ENCODE data around the gene PDXP.

The PDXP gene

DNA sequence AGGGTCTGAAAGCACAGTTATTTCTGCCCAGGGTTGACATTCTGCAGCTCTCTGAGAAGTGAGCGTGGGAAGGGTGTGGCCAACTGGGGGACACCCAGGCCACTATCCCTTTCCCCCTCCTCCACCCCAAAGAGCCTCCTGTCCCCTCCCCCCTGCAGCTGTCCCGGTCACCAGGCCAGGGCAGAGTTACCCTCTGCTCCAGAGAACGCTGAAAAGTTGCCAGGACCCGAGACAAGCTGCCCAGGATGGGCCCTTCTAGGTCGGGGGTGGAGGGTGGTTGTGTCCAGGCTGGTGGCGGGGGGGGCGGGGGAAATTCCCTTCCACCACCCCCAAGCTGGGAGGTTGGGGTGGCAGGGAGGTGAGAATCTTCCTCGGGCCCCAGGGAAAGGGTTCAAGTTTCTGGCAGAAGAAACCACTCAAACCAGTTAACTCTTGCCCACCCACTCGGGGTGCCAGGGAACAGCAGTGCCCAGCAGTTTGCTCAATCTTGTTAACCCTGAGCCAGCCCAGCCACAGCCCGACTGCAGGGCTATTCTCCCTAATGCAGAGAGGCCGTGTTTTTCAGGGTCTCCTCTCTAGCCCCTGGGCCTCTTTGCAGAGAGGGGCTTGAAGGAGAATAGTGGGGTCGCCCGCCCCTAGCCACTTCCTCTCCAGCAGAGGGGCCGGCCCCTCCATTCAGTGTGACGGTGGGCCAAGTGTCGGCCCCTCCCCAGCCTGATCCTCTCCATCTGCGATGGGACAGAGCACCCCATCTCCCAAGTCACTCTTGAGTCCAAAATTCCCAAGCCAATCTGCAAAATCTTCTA, 17.6 kb downstream of the PDXP start:
- TF ChIP-seq TAF1 (IDR thresholded peaks at IDR 0.05; ENCODE audit: borderline replicate concordance, insufficient read depth, low read length) (no peak), REST (IDR thresholded peaks at IDR 0.05; ENCODE audit: insufficient read depth in 1 of 2, low read depth in 2 of 2, low read length in 2 of 2) (no peak), POLR2AphosphoS5 (IDR thresholded peaks at IDR 0.05; ENCODE audit: low read depth, low read length) (no peak; the same call in none of the 2 replicates), FOXP2 (optimal IDR thresholded peaks at IDR 0.05; ENCODE audit: borderline replicate concordance, extremely low read depth, extremely low read length, insufficient read depth) (no peak), SIN3A (IDR thresholded peaks at IDR 0.05; ENCODE audit: borderline replicate concordance, insufficient read depth, low read length) (no peak)

- TF ChIP-seq SIN3A (IDR thresholded peaks at IDR 0.05; ENCODE audit: borderline replicate concordance, insufficient read depth, low read length) (peak; percentile 23; the same call in 1 of the 2 replicates), TAF1 (IDR thresholded peaks at IDR 0.05; ENCODE audit: borderline replicate concordance, insufficient read depth, low read length) (no peak; the same call in 1 of the 2 replicates), REST (IDR thresholded peaks at IDR 0.05; ENCODE audit: insufficient read depth in 1 of 2, low read depth in 2 of 2, low read length in 2 of 2) (no peak), FOXP2 (optimal IDR thresholded peaks at IDR 0.05; ENCODE audit: borderline replicate concordance, extremely low read depth, extremely low read length, insufficient read depth) (peak; percentile 64), POLR2AphosphoS5 (IDR thresholded peaks at IDR 0.05; ENCODE audit: low read depth, low read length) (peak; percentile 73)
These were observed 18.4 kb downstream of the PDXP start for GRCh38 chr22:37676736-37677492.

DNA sequence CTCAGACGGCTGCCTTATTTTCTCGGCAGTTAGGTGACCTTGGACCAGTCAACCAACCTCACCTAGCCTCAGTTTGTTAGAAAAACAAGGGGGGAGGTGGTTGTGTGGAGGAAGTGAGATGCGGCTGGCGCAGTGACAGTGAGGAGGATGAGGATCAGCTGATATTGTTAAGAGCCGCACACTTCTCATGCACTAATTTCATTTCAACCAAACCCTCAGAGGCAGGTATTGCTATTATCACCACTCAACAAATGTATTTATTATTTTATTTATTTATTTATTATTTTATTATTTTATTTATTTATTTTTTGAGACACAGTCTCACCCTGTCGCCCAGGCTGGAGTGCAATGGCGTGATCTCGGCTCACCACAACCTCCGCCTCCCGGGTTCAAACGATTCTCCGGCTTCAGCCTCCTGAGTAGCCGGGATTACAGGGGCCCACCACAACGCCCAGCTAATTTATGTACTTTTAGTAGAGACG, 19.0 kb downstream of the PDXP start:
- TF ChIP-seq POLR2AphosphoS5 (IDR thresholded peaks at IDR 0.05; ENCODE audit: low read depth, low read length): no peak; the same call in 1 of the 2 replicates
- no peak for TF ChIP-seq TAF1 (IDR thresholded peaks at IDR 0.05; ENCODE audit: borderline replicate concordance, insufficient read depth, low read length)
- TF ChIP-seq FOXP2 (optimal IDR thresholded peaks at IDR 0.05; ENCODE audit: borderline replicate concordance, extremely low read depth, extremely low read length, insufficient read depth): no peak
- no peak for TF ChIP-seq REST (IDR thresholded peaks at IDR 0.05; ENCODE audit: insufficient read depth in 1 of 2, low read depth in 2 of 2, low read length in 2 of 2)
- TF ChIP-seq SIN3A (IDR thresholded peaks at IDR 0.05; ENCODE audit: borderline replicate concordance, insufficient read depth, low read length): no peak

GRCh38 chr22:37678372-37678771, 19.8 kb downstream of the PDXP start:
- TF ChIP-seq SIN3A (IDR thresholded peaks at IDR 0.05; ENCODE audit: borderline replicate concordance, insufficient read depth, low read length): no peak
- TF ChIP-seq POLR2AphosphoS5 (IDR thresholded peaks at IDR 0.05; ENCODE audit: low read depth, low read length): 0 out of 2 replicates have a peak, but pooled peaks have one; percentile 62

- TF ChIP-seq FOXP2 (optimal IDR thresholded peaks at IDR 0.05; ENCODE audit: borderline replicate concordance, extremely low read depth, extremely low read length, insufficient read depth): no peak
These were observed 21.1 kb downstream of the PDXP start for GRCh38 chr22:37679670-37680069.

Data from PFSK-1 (cell line).